IMR-90 (cell line): ENCODE measurements around the gene ASL. TPM values are rescaled to one million over a fixed set of nuclear protein-coding genes. Genes with fewer than 3 reads are reported as not detected.
"Not testable (repeated sequence)": the region's sequence is repeated elsewhere in the genome, so short reads cannot be mapped to it uniquely, and the experiment has no call there.

Experiments used
- ATAC-seq: fragments of 200-7000 bp; cut with Tn5 transposase; 2 replicates; pipeline ENCODE4 v1.9.1; 2020; ENCODE audit warnings: low read depth, mild to moderate bottlenecking, moderate library complexity
- BruUV-seq: library from RNA; stranded (reverse); fragments of 400-500 nt; replicated peaks from 2 replicates; lab custom pipeline; 2021; lab: Mats Ljungman, UMichigan
- CTCF ChIA-PET: fragments of 300-600 bp; formaldehyde crosslinking; extraction: SDS; loops from one replicate; lab custom pipeline; 2021; ENCODE audit warnings: antibody characterized with exemption; lab: Yijun Ruan, JAX
- POLR2A ChIA-PET: fragments of 300-600 bp; sonication (Branson Sonifier 250); formaldehyde crosslinking; loops from one replicate; lab custom pipeline; 2022; ENCODE audit warnings: antibody characterized with exemption; ENCODE audit not compliant: unreplicated experiment; lab: Charles Lee
- DNase-seq: peaks from one replicate; pipeline ENCODE4 v3.0.0; 2013
- H2AFZ ChIP-seq: replicated peaks from 2 replicates; pipeline ENCODE3; 2013; ENCODE audit warnings: low read length, mild to moderate bottlenecking; ENCODE audit not compliant: poor library complexity
- H2AK5ac ChIP-seq: 2 replicates; pipeline ENCODE4 v1.6.1; 2013; ENCODE audit warnings: low read depth, low read length, inconsistent platforms
- H2AK9ac ChIP-seq: replicated peaks from 2 replicates; pipeline ENCODE3; 2013; ENCODE audit warnings: mild to moderate bottlenecking, low read depth, low read length, moderate library complexity; ENCODE audit not compliant: poor library complexity
- H2BK120ac ChIP-seq: 2 replicates; pipeline ENCODE4 v1.6.1; 2013; ENCODE audit warnings: low read depth, low read length, inconsistent platforms
- H2BK15ac ChIP-seq: 3 replicates; pipeline ENCODE4 v1.6.1; 2013; ENCODE audit warnings: low read depth, low read length, inconsistent platforms
- H2BK20ac ChIP-seq: 2 replicates; pipeline ENCODE4 v1.6.1; 2013; ENCODE audit warnings: low read depth, mild to moderate bottlenecking, inconsistent platforms, low read length, moderate library complexity
- H2BK5ac ChIP-seq: 2 replicates; pipeline ENCODE4 v1.6.1; 2013; ENCODE audit warnings: mild to moderate bottlenecking, low read depth, low read length, inconsistent platforms; ENCODE audit not compliant: poor library complexity, severe bottlenecking
- H3K14ac ChIP-seq: replicated peaks from 2 replicates; pipeline ENCODE4 v1.6.1; 2013; ENCODE audit warnings: low read depth, low read length, inconsistent platforms
- H3K18ac ChIP-seq: 2 replicates; pipeline ENCODE4 v1.6.1; 2013; ENCODE audit warnings: low read depth, low read length, control low read depth
- H3K23ac ChIP-seq: 2 replicates; pipeline ENCODE4 v1.6.1; 2013; ENCODE audit warnings: low read depth, low read length, inconsistent platforms
- H3K27ac ChIP-seq: 2 replicates; pipeline ENCODE4 v1.5.1; 2013; ENCODE audit warnings: mild to moderate bottlenecking, control low read depth, low read length; ENCODE audit not compliant: insufficient read depth
- H3K27me3 ChIP-seq: 2 replicates; pipeline ENCODE4 v1.6.1; 2013; ENCODE audit warnings: low read length; ENCODE audit not compliant: control insufficient read depth, insufficient read depth
- H3K36me3 ChIP-seq: 2 replicates; pipeline ENCODE4 v1.6.1; 2013; ENCODE audit warnings: low read length, mixed read lengths; ENCODE audit not compliant: control insufficient read depth, insufficient read depth
- H3K4ac ChIP-seq: 2 replicates; pipeline ENCODE4 v1.6.1; 2013; ENCODE audit warnings: low read depth, low read length, inconsistent platforms
- H3K4me1 ChIP-seq: 2 replicates; pipeline ENCODE4 v1.6.1; 2013; ENCODE audit warnings: low read length, mixed read lengths; ENCODE audit not compliant: control insufficient read depth, insufficient read depth
- H3K4me2 ChIP-seq: 2 replicates; pipeline ENCODE4 v1.6.1; 2013; ENCODE audit warnings: low read depth, mild to moderate bottlenecking, control low read depth, low read length, moderate library complexity
- H3K4me3 ChIP-seq: 2 replicates; pipeline ENCODE4 v1.5.1; 2013; ENCODE audit warnings: low read depth, mild to moderate bottlenecking, control low read depth, low read length, moderate library complexity; ENCODE audit not compliant: insufficient read depth
- H3K56ac ChIP-seq: 2 replicates; pipeline ENCODE4 v1.6.1; 2013; ENCODE audit warnings: low read length, inconsistent platforms; ENCODE audit not compliant: insufficient read depth; ENCODE audit errors: extremely low read depth
- H3K79me1 ChIP-seq, 2 experiments: 2 replicates each; pipeline ENCODE4 v1.6.1; 2013; ENCODE audit warnings: low read length in 2 of 2, inconsistent platforms in 1 of 2, low read depth in 1 of 2
- H3K9ac ChIP-seq: 2 replicates; pipeline ENCODE4 v1.6.1; 2013; ENCODE audit warnings: low read depth, low read length, control low read depth
- H3K9me1 ChIP-seq: 2 replicates; pipeline ENCODE4 v1.6.1; 2013; ENCODE audit warnings: low read length, inconsistent platforms; ENCODE audit not compliant: insufficient read depth
- H3K9me3 ChIP-seq: 2 replicates; pipeline ENCODE4 v1.6.1; 2013; ENCODE audit warnings: low read length; ENCODE audit not compliant: control insufficient read depth, insufficient read depth
- H4K20me1 ChIP-seq: 2 replicates; pipeline ENCODE4 v1.6.1; 2013; ENCODE audit warnings: low read length, inconsistent platforms; ENCODE audit not compliant: insufficient read depth
- H4K5ac ChIP-seq: 2 replicates; pipeline ENCODE4 v1.6.1; 2013; ENCODE audit warnings: mild to moderate bottlenecking, low read depth, low read length, control low read depth
- H4K8ac ChIP-seq, 2 experiments: 2 replicates each; pipeline ENCODE4 v1.6.1; 2013; ENCODE audit warnings: low read depth in 2 of 2, low read length in 2 of 2, control low read depth in 1 of 2, inconsistent platforms in 1 of 2
- H4K91ac ChIP-seq: 2 replicates; pipeline ENCODE4 v1.6.1; 2013; ENCODE audit warnings: low read depth, low read length, inconsistent platforms; ENCODE audit not compliant: insufficient read depth
- WGBS, 2 experiments: methylation state at CpG; one replicate each; pipeline versions ENCODE4 v1.1.5 to v1.1.7; 2013; ENCODE audit warnings: missing lambda C conversion rate in 2 of 2; ENCODE audit not compliant: insufficient read length in 1 of 2; ENCODE audit errors: extremely low coverage in 2 of 2; 5-methylcytosine and 5-hydroxymethylcytosine counted together
- dilution Hi-C: fragments of 300-500 bp; cut with HindIII; formaldehyde crosslinking; loops from one replicate; pipeline ENCODE4 v1.14.3; 2018; ENCODE audit warnings: low sequenced_read_pairs; ENCODE audit not compliant: unreplicated experiment
- in situ Hi-C: fragments of 300-500 bp; cut with MboI; formaldehyde crosslinking; loops from 3 replicates; pipeline ENCODE4 v1.14.3; 2019; ENCODE audit warnings: low sequenced_read_pairs, inconsistent platforms, mixed read lengths
- intact Hi-C: fragments of 100-400 bp; cut with micrococcal nuclease; formaldehyde crosslinking; loops from 2 replicates; pipeline ENCODE4 v1.10.0; 2022
- polyA plus RNA-seq, 3 experiments: library from polyadenylated mRNA; depleted of rRNA; stranded (reverse); fragments of >200 nt; gene quantifications; 2 replicates each; pipeline ENCODE4 v1.2.3, GENCODE V29; 2012; ENCODE audit warnings: low replicate concordance in 1 of 3
- total RNA-seq: library from RNA; depleted of rRNA; stranded (reverse); fragments of >200 nt; gene quantifications from 2 replicates; pipeline ENCODE4 v1.2.3, GENCODE V29; 2012

ASL gene
- total and polyA plus RNA-seq, 2 of the 4 experiments (the other 2 are of a cell fraction): 49.0 to 50.0 TPM

GRCh38 chr7:66108410-66108809 is 32.8 kb downstream of the ASL start:
- POLR2A ChIA-PET, H2BK5ac ChIP-seq, in situ Hi-C loops, intact Hi-C loops, H3K9me3 ChIP-seq, H3K36me3 ChIP-seq, H4K91ac ChIP-seq, H3K23ac ChIP-seq, H2AFZ ChIP-seq, H4K20me1 ChIP-seq, BruUV-seq, H2BK15ac ChIP-seq, H2AK9ac ChIP-seq, dilution Hi-C loops, H4K5ac ChIP-seq, DNase-seq, H3K18ac ChIP-seq, H3K9ac ChIP-seq, ATAC-seq, H2BK120ac ChIP-seq, H2BK20ac ChIP-seq, H3K56ac ChIP-seq, H3K27me3 ChIP-seq, H3K4ac ChIP-seq, H3K4me2 ChIP-seq, H3K14ac ChIP-seq, H3K27ac ChIP-seq, H2AK5ac ChIP-seq, CTCF ChIA-PET, H3K79me1 ChIP-seq, H4K8ac ChIP-seq, H3K4me3 ChIP-seq, H3K4me1 ChIP-seq: not testable (repeated sequence)
- H3K9me1 ChIP-seq: peaks cover 11% of the 10 kb centered on the region
- WGBS, 2 experiments: no CpG with 5 or more reads among the region's 5 CpGs
